Stimulated activated CD4-positive, alpha-beta T cell treated with anti-CD3 and anti-CD28 coated beads, Interleukin-1b, Interleukin-23, amount 100 ng/mL, for 1 hour (primary cell): ENCODE results near the gene BRPF3.

ENCODE experiments used
- DNase-seq, 2 donors: peaks; one replicate each; pipeline ENCODE4 v3.0.0-alpha.2; 2020; ENCODE audit warnings: low read depth in 2 of 2

Gene BRPF3

DNA sequence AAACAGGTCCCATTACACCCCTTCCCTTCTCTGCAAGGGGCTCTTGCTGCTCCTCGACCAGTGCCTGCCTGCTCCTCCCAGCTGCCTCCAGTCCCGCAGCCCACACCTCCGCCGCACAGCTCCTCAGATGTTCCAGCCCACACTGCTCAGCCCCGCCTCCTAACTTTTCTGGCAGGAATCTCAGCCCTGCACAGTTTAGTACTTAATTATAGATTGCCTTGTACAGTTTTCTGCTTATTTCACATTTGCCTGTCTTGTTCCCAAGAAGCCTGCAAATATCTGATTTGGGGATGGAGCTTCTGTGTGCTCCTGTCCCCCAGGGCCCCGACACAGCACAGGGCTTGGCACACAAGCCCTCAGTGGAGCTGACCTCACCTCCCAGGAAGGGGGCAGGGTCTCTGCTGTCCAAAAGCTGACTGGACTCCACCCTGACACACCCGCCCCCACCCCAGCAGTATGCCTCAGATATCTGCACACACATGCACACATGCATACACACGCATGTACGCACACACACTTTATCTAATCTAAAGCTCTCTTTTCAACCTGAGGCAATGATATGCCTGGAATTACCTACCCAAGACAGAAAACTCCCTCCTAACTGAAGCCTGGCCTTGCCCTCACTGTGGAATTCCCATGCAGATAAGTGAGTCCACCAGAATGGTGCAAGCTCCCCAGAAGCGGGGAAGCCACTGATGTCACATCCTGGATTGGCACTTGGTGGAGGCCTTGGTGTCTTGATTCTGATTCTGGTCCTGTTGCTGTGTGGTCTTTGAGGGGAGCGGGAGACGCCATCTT, 72.1 kb downstream of the BRPF3 start:
- DNase-seq: no peak

DNA sequence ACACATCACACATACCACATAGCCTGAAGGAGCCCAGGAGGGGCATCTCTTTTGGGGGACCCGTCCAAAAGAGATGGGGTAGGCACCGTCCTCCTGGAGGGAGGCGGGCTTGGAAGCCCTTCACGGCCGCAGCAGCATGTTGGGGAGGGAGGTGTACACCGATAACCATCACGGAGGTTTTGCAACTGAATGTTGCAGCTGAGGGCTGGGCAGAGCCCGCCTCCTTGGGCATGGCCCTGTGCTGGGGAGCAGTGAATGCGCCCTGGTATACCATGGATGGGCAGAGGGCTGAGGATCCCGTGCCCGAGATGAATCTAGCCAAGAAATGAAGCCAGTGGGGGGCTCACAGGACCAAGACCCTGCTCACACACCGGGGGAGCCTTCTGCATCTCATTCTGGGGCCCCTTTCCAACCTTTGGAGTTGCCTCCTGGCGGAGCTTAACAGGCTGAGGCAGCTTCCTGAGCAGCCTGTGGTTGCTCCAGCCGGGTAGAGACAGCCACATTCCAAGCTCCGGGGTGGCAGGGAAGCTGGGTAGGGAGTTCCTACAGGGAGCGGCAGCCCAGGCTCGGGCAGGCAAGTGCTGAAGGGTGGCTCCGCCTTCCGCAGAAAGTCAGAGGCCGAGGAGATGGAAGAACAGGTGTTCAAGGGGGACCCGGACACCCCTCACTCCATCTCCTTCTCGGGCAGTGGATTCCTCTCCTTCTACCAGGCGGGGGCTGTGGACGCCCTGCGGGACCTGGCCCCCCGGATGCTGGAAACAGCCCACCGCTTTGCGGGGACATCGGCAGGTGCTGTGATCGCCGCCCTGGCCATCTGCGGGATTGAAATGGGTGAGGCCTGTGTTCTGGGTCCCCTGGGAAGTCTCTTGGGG, 73.5 kb downstream of the BRPF3 start, which contains the start of gene PNPLA1:
PNPLA1 (plus strand) TSS at position 227 of the 872 bp plus-strand sequence; CDS start at position 627, 400 bp downstream.
- DNase-seq: no peak

DNA sequence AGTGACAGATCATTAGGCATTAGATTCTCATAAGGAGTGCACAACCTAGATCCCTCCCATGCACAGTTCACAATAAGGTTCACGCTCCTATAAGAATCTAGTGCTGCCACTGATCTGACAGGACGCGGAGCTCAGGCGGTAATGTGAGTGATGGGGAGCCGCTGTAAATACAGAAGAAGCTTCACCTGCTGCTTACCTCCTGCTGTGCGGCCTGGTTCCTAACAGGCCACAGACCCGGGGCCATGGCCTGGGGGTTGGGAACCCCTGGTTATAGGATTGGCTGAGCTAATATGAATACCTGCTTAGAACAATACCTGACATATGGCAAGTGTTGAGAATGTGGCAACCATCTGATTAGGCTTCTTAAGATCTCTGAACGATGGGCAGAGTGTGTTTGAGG, 75.7 kb downstream of the BRPF3 start:
- DNase-seq: no peak

DNA sequence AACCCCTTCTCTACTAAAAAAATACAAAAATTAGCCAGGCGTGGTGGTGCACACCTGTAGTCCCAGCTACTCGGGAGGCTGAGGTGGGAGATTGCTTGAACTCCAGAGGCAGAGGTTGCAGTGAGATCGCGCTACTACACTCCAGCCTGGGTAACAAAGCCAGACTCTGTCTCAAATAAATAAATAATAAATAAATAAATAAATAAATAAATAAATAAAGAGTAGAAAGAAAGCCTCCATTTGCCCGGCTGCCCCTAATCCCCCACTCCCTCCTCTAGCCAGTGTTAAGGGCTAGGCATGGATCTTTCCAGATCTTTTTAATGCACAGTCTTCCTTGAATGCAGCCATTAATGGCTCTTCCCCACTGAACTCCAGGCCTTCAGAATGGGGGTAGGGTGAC, 76.5 kb downstream of the BRPF3 start:
- DNase-seq: no peak

DNA sequence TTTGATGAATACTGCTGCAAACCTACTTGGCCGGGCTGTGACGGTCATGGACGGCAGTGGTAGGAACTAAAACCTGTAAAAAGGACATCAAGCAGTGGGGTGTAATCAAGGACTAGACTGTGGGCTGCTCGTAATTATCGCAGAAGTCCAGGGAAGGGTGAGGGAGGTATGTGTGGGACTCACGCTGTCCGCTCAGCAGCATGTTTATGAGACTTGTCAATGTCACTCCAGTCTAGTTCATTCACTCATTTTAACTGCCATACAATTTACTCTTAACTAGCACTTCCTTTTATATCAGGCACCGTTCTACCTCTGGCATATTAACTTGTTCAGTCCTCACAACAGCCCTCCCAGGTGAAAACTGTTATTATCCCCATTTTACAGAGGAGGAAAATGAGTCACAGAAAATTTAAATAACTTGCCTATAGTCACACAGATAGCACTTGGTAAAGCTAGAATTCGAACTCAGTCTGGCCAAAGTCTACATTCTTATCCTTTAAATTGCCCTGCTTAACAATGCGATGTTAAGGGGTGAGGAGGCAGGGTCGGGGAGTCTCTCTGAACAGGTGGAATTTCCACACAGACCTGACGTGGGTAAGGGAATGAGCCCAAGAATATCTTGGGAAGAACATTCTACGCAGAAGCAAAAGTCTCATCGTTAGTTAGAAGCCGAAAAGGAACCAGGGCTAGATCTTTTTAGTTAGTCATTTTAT, 77.4 kb downstream of the BRPF3 start:
- no peak for DNase-seq

DNA sequence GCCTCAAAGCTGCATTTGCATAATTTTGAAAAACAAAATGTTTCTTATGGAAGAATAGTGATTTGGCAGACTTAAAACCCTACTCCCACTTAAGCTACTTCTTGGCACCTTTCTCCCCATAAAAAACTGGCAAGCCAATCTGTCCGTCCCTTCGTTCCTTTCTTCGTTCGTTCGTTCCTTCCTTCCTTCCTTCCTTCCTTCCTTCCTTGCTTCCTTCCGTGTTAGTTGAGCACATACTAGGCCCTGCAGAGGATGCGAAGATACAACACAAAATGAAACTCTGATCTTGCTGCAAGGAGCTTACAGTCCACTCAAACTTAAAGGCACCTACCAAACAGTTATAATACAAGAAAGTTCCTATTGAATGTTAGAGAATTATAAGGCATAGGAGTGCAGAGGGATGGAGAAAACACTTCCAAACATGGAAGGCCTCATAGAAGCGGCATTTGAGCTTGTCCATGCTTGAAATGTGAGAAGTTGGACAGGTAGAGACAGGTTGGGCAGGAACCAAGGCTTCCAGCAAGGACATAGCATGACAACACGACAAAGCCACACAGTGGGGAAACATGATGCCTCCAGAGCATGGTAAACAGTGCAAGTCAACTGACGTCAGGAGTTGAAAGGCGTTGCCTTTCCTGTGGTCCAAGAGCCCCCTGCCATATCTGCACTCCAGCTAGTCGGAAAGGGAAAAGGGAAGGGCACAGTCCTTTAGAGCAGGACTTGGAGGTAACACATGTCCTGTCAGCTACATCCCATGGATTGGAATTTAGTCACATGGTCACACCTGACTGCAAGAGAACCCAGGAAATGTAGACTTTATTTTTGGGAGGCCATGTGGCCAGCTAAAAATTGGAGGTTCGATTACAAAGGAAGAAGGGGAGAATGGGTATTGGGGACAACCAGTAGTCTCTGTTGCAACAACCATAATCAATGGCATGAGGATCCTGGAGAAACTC, 80.3 kb downstream of the BRPF3 start:
- no peak for DNase-seq

DNA sequence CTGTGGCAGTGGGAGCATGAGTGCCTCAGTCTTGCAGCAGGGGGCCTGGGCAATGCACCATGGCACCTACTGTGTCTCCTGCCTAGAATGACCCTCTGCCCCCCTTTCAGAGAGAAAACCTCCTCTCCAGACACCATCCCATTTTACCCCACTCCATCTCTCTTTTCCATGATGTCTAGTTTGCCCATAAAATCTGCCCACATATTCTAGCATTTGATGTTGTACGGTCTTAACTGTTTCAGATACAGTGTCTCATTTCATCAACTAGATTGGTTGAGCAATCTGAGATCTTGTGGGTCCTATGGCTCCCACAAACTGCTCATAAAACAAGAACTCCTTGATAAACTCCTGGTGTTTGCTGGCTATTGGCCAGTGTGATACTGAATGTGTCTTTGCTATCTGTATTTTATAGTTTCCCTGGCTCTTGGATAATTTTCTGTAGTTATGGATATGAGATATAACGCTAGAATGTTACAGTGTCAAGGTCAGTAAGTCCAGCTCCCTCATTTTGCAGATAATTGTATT, 81.5 kb downstream of the BRPF3 start:
- no peak for DNase-seq

DNA sequence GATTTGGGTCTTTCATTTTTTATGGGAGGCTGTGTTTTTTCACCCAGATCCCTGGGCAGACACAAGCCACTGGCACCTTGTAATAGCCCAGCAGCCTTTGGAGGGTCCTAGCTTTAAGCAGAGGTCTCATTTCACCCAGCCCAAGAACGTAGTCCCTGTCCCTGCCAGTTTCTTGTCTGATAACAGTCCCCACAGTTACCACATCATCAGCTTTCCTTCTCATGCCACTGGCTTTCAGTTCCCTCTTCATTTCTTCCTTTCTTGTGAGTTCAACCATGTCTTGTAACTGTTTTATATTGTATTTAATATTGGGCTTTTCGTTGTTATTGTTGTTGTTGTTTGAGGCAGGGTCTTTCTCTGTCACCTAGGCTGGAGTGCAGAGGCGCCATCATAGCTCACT, 83.9 kb downstream of the BRPF3 start:
- no peak for DNase-seq

DNA sequence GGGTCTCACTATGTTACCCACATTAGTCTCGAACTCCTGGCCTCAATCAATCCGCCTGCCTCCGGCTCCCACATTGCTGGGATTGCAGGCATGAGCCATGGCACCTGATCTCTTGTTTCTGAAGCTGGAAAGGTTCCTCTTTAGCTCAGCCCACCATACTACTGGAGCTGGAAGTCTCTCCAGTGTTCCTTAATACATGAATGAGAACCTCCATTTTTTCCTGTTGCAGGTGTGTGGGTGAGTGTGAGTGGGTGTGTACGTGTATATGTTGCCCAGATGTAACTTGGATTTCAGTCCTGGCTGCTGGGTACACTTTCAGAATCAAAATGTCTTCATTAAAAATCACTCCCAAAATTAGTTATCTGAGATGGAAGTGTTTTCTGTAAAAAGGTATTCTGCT, 84.4 kb downstream of the BRPF3 start:
- DNase-seq: no peak
